GM10248 (cell line): ENCODE results near the gene GRIK1.

Source experiments
- CTCF ChIA-PET: fragments of 300-600 bp; sonication (Branson Sonifier 250); formaldehyde crosslinking; extraction: SDS; loops from one replicate; lab custom pipeline; 2021; ENCODE audit warnings: antibody characterized with exemption; lab: Yijun Ruan, JAX
- POLR2A ChIA-PET: fragments of 350-650 bp; sonication (Branson Sonifier 250); formaldehyde crosslinking; extraction: SDS; loops from one replicate; lab custom pipeline; 2020; ENCODE audit warnings: antibody characterized with exemption; lab: Yijun Ruan, JAX
- DNase-seq: peaks from one replicate; pipeline ENCODE4 v3.0.0; 2012; ENCODE audit errors: extremely low spot score
- TF ChIP-seq, protein P1 (sequence below): IDR thresholded peaks from 2 replicates; pipeline ENCODE4 v1.5.1; 2012; ENCODE audit warnings: mild to moderate bottlenecking, low read depth; ENCODE audit errors: extremely low read depth, missing control alignments, control extremely low read depth

Gene GRIK1

DNA sequence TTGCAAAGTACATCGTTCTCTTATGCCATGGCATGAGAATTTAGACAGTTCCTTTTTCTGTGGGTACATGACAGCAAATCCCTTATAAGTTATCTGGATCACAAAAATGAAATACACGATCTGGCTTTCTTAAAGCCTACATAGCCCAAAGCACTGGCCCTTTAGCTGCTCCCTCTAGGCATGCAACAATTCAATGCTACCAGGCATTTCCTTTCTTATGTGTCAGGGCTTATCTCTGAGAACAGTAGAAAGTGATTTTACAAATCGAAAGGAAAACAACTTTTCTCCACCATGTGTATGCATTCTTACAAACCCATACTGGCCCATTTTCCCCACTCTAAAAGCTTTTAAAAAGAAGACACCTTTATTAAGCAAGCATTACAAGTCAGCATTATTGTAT, 139.7 kb downstream of the GRIK1 start:
- ChIA-PET CTCF (no interaction called here), POLR2A (no interaction called here)
- DNase-seq: no peak
- TF ChIP-seq, protein P1, sequence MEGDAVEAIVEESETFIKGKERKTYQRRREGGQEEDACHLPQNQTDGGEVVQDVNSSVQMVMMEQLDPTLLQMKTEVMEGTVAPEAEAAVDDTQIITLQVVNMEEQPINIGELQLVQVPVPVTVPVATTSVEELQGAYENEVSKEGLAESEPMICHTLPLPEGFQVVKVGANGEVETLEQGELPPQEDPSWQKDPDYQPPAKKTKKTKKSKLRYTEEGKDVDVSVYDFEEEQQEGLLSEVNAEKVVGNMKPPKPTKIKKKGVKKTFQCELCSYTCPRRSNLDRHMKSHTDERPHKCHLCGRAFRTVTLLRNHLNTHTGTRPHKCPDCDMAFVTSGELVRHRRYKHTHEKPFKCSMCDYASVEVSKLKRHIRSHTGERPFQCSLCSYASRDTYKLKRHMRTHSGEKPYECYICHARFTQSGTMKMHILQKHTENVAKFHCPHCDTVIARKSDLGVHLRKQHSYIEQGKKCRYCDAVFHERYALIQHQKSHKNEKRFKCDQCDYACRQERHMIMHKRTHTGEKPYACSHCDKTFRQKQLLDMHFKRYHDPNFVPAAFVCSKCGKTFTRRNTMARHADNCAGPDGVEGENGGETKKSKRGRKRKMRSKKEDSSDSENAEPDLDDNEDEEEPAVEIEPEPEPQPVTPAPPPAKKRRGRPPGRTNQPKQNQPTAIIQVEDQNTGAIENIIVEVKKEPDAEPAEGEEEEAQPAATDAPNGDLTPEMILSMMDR: no peak

DNA sequence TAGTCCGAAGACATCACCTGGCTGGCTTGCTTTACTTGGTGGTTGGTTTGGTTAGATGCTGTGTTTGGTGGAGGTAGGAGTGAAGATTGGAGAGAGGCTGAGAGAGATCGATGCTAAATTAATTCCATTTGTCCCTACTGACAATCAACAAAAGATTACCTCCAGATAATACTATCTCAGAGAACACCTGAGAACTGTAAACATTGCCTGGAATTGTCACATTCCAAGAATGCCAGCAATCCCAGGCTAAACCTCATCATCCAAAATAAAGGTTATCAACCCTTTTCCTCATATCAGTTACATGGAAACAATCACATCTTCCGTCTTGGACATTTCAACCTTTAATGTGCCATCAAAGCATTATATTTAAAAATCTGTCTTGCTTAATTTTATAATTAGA, 141.0 kb downstream of the GRIK1 start:
- ChIA-PET CTCF (no interaction called here), POLR2A (no interaction called here)
- no peak for DNase-seq
- TF ChIP-seq, protein P1: no peak

DNA sequence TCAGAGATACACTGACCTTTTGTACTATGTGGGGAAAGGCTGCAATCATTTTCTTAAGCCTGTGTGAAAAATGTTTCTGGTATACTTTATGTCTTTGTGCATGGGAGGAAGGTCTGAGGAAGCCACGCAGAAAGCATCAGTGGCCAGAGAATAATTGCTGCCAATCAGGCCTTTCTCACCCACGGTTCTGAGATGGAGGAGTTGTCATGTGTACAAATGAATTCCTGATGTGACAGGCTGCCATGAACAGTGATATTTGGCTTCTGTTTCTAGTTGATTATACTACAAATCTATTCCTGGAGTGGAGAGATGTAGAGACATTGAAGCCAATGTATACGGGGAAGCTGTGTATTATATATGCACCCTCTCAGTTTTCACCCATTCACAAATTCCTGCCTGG, 142.6 kb downstream of the GRIK1 start:
- CTCF ChIA-PET: interaction anchor here (0.8 kb wide), 1 partner anchor 74 kb away, joined by 3 read pairs; no protein-coding TSS in a partner anchor
- POLR2A ChIA-PET: no interaction called here
- TF ChIP-seq, protein P1: no peak
- DNase-seq: no peak

DNA sequence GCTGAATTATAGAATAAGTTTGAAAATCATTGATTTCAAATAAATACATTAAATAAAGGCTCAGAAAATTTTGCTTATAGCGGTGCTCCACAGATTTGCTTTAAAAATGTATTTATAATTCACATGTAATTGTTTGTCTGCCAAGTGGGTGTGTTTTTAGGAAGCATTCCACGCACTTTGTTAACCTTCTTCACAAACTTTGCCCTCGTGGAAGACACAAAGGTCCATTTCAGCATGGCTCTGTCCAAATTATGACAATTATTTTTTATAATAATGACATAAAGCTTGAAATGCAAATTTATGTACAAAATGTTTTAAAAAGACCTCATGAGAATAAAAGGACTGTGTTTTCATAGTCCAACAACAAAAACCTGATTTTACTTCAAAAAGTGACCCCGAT, 146.1 kb downstream of the GRIK1 start:
- ChIA-PET POLR2A (no interaction called here), CTCF (interaction anchor here (1.1 kb wide), 1 partner anchor 22 kb away, joined by 3 read pairs; no protein-coding TSS in a partner anchor)
- DNase-seq: no peak
- TF ChIP-seq, protein P1: no peak

DNA sequence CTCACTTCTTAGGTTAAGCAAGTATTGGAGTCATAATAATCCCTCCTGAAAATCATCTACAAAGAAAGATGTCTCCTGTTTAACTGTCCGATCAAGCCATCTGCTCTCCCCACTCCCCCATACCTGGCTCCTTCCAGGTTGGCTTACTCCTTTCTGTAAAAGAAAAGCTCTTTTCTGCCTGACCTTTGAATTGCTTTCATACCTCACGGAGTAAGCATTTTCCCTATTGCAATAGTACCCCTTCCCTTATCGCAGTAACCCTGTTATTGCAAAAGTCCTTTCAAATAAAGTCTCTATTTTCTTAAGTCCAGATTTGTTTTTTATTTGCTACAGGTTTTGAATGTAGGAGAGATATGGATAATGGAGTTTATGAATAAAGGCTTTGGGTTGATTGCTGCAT, 150.4 kb downstream of the GRIK1 start:
- CTCF ChIA-PET: interaction anchor here (0.9 kb wide), 1 partner anchor 12 kb away, joined by 4 read pairs; no protein-coding TSS in a partner anchor
- TF ChIP-seq, protein P1: no peak
- no peak for DNase-seq
- POLR2A ChIA-PET: no interaction called here

DNA sequence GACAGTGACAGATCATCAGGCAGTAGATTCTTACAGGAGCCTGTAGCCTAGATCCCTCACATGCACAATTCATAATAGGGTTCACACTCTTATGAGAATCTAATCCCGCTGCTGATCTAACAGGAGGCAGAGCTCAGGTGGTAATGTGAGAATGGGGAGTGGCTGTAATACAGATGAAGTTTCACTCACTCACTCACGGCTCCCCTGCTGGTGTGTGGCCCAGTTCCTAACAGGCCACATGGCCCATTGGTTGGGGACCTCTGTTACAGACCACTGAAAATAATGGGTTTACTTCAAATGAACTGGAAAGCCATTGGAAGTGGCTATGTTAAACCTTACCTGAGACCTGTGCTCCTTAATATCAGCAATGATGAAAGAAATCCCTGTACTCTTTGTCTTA, 151.0 kb downstream of the GRIK1 start:
- TF ChIP-seq, protein P1: no peak
- ChIA-PET CTCF (interaction anchor here (0.9 kb wide), 1 partner anchor 13 kb away, joined by 4 read pairs; no protein-coding TSS in a partner anchor), POLR2A (no interaction called here)
- no peak for DNase-seq

DNA sequence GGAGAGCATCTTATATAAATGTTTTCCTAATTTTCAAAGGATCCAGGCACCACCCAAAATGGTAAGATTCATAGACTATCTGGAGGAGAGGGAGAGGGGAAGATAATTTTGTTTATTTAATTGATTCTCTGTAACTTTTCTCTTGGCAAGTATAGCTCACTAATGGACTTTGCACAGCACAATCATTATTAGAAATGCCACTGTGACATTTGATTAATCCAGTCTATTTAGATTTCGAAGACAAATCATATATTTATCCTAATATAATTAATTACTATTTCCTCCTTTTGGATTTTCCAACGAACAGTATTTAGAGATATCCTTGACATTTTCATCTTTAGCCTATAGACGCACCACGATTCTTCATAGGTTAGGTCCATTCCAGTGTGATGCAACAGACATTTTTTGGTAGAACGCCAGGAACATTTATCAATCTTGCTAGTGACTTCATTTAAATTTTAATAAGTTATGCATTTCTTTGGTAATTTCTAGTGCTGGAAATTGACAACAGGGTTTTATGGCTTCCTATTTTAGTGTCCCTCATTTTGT, 152.4 kb downstream of the GRIK1 start:
- POLR2A ChIA-PET: no interaction called here
- DNase-seq: no peak
- TF ChIP-seq, protein P1: no peak
- CTCF ChIA-PET: no interaction called here
